Adrenal gland (tissue), 12 donors: Measurements from ENCODE around the gene NFKBIZ. TPM values are rescaled to one million over a fixed set of nuclear protein-coding genes. Genes with fewer than 3 reads are reported as not detected.

Experiments
- DNase-seq, 7 donors: peaks; one replicate each; pipeline ENCODE4 v3.0.0-alpha.2; 2019 to 2020
- H3K27ac ChIP-seq, 5 donors: fragments of 200-600 bp; sonication (generic) in 4 of 5; 1 replicate in 3 of 5; 2 replicates in 2 of 5; pipeline versions ENCODE4 v1.5.1 to v1.8.0; 2016 to 2020; ENCODE audit warnings: mild to moderate bottlenecking in 1 of 5
- H3K27me3 ChIP-seq: fragments of 200-600 bp; 2 replicates; pipeline ENCODE4 v1.8.0; 2021
- H3K36me3 ChIP-seq, 2 donors: fragments of 200-600 bp; replicated peaks in 1 of 2; 1 replicate in 1 of 2; 2 replicates in 1 of 2; pipeline versions ENCODE4 v1.5.1 to v1.8.0; 2018 to 2022
- H3K4me1 ChIP-seq, 2 donors: fragments of 200-600 bp; replicated peaks in 1 of 2; 1 replicate in 1 of 2; 2 replicates in 1 of 2; pipeline versions ENCODE4 v1.5.1 to v1.8.0; 2018 to 2021
- H3K4me3 ChIP-seq, 4 donors: fragments of 200-600 bp; sonication (generic) in 3 of 4; one replicate each; pipeline ENCODE4 v1.5.1; 2016 to 2018
- H3K9me3 ChIP-seq, 3 donors: fragments of 200-600 bp; sonication (generic) in 1 of 3; replicated peaks in 1 of 3; 1 replicate in 2 of 3; 2 replicates in 1 of 3; pipeline versions ENCODE4 v1.5.1 to v1.8.0; 2016 to 2021
- POLR2A ChIP-seq, 2 donors: fragments of 450-650 bp; IDR thresholded peaks; one replicate each; pipeline ENCODE4 v1.6.1; 2017; ENCODE audit warnings: antibody characterized with exemption in 2 of 2, mild to moderate bottlenecking in 2 of 2, moderate library complexity in 1 of 2
- WGBS, 4 donors: extraction: QIAGEN DNeasy Blood & Tissue Kit in 2 of 4; methylation state at CpG; one replicate each; pipeline versions ENCODE4 v1.1.5 to v1.1.7; 2013 to 2017; 5-methylcytosine and 5-hydroxymethylcytosine counted together
- intact Hi-C, 2 donors: fragments of 100-400 bp; cut with DNase I; formaldehyde crosslinking; loops; one replicate each; pipeline versions ENCODE4 v1.14.1 to v1.15.0; 2022 to 2023
- polyA plus RNA-seq, 3 donors: library from polyadenylated mRNA; stranded (reverse); fragments of 200-250 nt in 2 of 3; fragments of 350-450 nt in 1 of 3; fragmentation: Illumina TruSeq in 1 of 3; extraction: RNeasy Lipid Tissue Mini Kit (QIAGEN cat#74804) in 1 of 3; gene quantifications; one replicate each; pipeline ENCODE4 v1.2.3, GENCODE V29; 2013 to 2014
- total RNA-seq, 9 donors: library from RNA; depleted of rRNA in 4 of 9; stranded (reverse); fragments of >200 nt in 4 of 9; fragments of 120-200 nt in 1 of 9; fragmentation: NEBNext Ultra II Directional in 1 of 9; extraction: Animal tissue kit (Norgen Biotek cat#: 25700) in 1 of 9; gene quantifications; one replicate each; pipeline versions ENCODE4 v1.1.0 to v1.2.4, GENCODE V29; 2013 to 2023
- TF ChIP-seq, protein P1 (sequence below), 6 experiments: fragments of 450-650 bp in 4 of 6; fragments of 200-600 bp in 2 of 6; sonication (generic) in 1 of 6; IDR thresholded peaks; 1 replicate in 5 of 6; 2 replicates in 1 of 6; pipeline versions ENCODE4 v1.5.1 to v1.8.0; 2016 to 2021; ENCODE audit warnings: antibody characterized with exemption in 6 of 6, mild to moderate bottlenecking in 2 of 6, moderate library complexity in 1 of 6
- donor health status: healthy with polysubstance abuse.
- donor health status: Bipolar disorder and iron deficiency.
- donor health status: DM: yes; HTN: yes; CAD: no.
- donor health status: DM: no; HTN: no; CAD: no.
- donor health status: DM: no; HTN: no; CAD: no.
- donor health status: DM: yes; HTN: yes; CAD: no.

Gene NFKBIZ
- total and polyA plus RNA-seq, 12 donors, result 3.1 to 21.8 (median 8.7) TPM

DNA sequence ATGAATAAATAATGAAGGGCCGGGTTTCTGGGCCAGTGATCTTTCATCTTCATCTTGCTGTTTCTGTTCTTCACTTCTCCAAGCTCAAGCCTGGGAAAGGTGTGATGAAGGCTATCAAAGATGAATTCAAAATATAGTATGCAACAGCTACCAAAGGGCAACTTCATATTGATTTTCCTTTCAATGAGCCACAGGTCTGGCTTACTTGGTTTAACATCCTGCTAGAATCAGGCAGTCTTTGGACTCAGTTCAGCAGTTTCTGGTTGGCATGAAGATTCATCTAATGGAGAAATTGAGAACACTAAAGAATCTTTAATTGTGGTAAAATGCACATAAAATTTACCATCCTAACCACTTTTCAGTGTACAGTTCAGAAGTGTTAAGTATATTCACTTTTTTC lies 43.3 kb downstream of the NFKBIZ start:
- intact Hi-C loops, result no loop called here

DNA sequence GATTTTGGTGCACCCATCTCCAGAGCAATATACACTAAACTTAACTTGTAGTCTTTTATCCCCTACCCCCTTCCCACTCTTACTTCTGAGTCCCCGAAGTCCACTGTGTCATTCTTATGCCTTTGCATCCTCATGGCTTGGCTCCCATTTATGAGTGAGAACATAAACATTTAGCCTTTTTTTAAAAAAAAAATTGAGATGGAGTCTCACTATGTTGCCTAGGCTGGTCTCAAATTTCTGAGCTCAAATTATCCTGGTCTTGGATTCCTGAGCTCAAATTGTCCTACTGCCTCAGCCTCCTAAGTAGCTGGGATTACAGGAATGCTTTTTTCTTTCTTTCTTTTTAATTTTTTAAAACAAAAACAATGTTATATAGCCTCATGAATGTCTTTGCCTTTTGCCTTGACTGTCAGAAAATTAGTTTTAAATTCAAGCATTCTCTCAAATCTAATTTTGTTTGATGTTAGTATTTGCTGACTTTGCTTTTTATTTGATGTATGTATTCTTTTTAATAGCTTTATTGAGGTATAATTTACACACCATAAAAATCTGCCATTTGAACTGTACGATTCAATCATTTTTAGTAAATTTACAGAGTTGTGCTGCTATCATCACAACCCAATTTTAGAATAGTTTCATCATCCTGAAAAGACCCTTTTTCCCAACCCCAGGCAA lies 46.9 kb downstream of the NFKBIZ start:
- no peak for TF ChIP-seq POLR2A (IDR thresholded peaks at IDR 0.05)
- TF ChIP-seq, protein P1, sequence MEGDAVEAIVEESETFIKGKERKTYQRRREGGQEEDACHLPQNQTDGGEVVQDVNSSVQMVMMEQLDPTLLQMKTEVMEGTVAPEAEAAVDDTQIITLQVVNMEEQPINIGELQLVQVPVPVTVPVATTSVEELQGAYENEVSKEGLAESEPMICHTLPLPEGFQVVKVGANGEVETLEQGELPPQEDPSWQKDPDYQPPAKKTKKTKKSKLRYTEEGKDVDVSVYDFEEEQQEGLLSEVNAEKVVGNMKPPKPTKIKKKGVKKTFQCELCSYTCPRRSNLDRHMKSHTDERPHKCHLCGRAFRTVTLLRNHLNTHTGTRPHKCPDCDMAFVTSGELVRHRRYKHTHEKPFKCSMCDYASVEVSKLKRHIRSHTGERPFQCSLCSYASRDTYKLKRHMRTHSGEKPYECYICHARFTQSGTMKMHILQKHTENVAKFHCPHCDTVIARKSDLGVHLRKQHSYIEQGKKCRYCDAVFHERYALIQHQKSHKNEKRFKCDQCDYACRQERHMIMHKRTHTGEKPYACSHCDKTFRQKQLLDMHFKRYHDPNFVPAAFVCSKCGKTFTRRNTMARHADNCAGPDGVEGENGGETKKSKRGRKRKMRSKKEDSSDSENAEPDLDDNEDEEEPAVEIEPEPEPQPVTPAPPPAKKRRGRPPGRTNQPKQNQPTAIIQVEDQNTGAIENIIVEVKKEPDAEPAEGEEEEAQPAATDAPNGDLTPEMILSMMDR (IDR thresholded peaks at IDR 0.05), result no peak
- no peak for DNase-seq
- Histone ChIP-seq H3K27me3 (no peaks in the 10 kb centered on the region), H3K4me3 (no peak overlapping the region), H3K4me1 (no peaks in the 10 kb centered on the region), H3K27ac (no peak overlapping the region), H3K9me3 (no peaks in the 10 kb centered on the region), H3K36me3 (no peaks in the 10 kb centered on the region)
- intact Hi-C loops, result no loop called here
- WGBS, 4 donors, result 71 to 95% (median 83%) methylated on average over 2 of the region's 2 CpGs

More for the DNA sequence above, 43.3 kb downstream of the NFKBIZ start:
- TF ChIP-seq, protein P1 (IDR thresholded peaks at IDR 0.05), result no peak
- TF ChIP-seq POLR2A (IDR thresholded peaks at IDR 0.05), result no peak
- no peak overlapping the region for H3K27ac ChIP-seq
- DNase-seq, result no peak
- H3K4me1 ChIP-seq, result no peaks in the 10 kb centered on the region
- 76 to 98% (median 87%) methylated on average over 1 of the region's 1 CpG for WGBS, 4 donors
- H3K36me3 ChIP-seq, result no peaks in the 10 kb centered on the region
- no peaks in the 10 kb centered on the region for H3K27me3 ChIP-seq
- no peak overlapping the region for H3K4me3 ChIP-seq
- no peaks in the 10 kb centered on the region for H3K9me3 ChIP-seq

DNA sequence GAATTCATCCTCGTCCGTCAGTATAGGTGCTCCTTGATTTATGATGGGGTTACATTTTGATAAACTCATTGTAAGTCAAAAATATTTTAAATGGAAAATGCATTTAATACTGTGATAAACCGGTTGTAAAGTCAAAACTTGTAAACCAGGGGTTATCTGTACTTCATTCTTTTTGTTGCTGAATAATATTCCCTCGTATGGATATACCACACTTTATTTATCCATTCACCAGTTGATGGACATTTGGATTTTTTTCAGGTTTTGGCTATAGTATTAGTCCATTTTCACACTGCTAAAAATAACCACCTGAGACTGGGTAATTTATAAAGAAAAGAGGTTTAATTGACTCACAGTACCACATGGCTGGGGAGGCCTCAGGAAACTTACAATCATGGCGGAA lies 47.7 kb downstream of the NFKBIZ start:
- H3K9me3 ChIP-seq, result no peaks in the 10 kb centered on the region
- DNase-seq, result no peak
- intact Hi-C loops, result no loop called here
- no peak overlapping the region for H3K4me3 ChIP-seq
- H3K36me3 ChIP-seq, result no peaks in the 10 kb centered on the region
- no peaks in the 10 kb centered on the region for H3K27me3 ChIP-seq
- no peak overlapping the region for H3K27ac ChIP-seq
- TF ChIP-seq POLR2A (IDR thresholded peaks at IDR 0.05), result no peak
- TF ChIP-seq, protein P1 (IDR thresholded peaks at IDR 0.05), result no peak
- WGBS, 4 donors, result 80 to 85% (median 83%) methylated on average over 5 of the region's 5 CpGs
- H3K4me1 ChIP-seq, result no peaks in the 10 kb centered on the region

DNA sequence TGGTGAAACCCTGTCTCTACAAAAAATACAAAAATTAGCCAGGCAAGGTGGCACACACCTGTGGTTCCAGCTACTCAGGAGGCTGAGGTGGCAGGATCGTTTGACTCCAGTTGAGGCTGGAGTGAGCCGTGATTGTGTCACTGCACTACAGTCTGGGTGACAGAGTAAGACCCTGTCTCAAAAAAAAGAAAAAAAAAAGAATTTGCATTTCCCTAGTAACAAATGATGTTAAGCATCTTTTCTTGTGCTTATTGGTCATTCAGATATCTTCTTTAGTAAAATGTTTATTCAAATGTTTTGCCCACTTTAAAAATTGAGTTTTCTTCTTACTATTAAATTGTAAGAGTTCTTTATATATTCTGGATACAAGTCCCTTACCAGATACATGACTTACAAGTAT lies 48.7 kb downstream of the NFKBIZ start:
- intact Hi-C loops, result no loop called here
- DNase-seq, result no peak
- no peaks in the 10 kb centered on the region for H3K4me1 ChIP-seq
- no peak overlapping the region for H3K4me3 ChIP-seq
- no peak overlapping the region for H3K27ac ChIP-seq
- no peaks in the 10 kb centered on the region for H3K27me3 ChIP-seq
- TF ChIP-seq POLR2A (IDR thresholded peaks at IDR 0.05), result no peak
- TF ChIP-seq, protein P1 (IDR thresholded peaks at IDR 0.05), result no peak
- no peaks in the 10 kb centered on the region for H3K36me3 ChIP-seq
- 62 to 91% (median 81%) methylated on average over 2 of the region's 2 CpGs for WGBS, 4 donors
- no peaks in the 10 kb centered on the region for H3K9me3 ChIP-seq
